HG03175 (cell line): Measurements from ENCODE around the gene FAM168A.

Source experiments
- ATAC-seq: cut with Tn5 transposase; IDR thresholded peaks from one replicate; pipeline ENCODE4 v1.9.1; 2021; ENCODE audit warnings: mild to moderate bottlenecking, moderate library complexity; ENCODE audit not compliant: unreplicated experiment

The FAM168A gene

DNA sequence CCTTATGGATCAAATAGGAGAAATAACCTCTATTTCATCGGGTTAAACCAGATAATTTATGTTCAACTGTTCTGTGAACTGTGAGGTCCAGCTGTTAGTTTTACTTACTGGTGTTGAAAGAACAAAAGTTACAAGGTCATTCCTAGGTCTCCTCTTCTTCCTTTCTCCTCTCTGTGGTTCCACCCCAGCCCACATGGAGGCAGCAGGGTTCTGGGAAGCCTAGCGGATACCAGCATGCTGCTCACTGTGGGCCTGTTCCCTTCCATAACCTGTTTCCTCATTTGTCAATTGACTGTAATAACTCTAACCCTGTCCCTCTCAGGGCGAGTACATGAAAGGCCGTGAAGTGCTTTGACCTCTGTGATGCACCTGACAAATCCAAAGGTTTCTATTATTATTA lies 193.9 kb downstream of the FAM168A start:
- no peak for ATAC-seq

DNA sequence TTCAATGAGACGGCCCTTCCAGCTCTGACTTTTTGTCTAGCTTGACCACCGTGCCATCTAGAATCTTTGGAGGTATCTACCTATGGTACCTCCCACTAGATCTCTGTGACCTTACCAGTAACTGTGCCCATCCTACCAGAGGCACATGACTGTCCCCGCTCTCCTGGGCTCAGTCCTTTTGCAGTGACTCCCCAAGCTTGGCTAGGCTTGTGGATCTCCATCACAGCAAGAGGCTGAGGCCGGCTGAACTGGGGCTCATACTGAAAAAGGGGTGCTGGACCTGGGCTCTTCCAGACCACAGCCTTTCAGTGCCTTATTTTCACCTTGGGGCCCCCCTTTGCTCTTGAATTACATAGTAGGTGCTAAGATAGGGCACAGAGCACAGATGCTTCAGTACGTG lies 194.4 kb downstream of the FAM168A start:
- ATAC-seq: no peak

DNA sequence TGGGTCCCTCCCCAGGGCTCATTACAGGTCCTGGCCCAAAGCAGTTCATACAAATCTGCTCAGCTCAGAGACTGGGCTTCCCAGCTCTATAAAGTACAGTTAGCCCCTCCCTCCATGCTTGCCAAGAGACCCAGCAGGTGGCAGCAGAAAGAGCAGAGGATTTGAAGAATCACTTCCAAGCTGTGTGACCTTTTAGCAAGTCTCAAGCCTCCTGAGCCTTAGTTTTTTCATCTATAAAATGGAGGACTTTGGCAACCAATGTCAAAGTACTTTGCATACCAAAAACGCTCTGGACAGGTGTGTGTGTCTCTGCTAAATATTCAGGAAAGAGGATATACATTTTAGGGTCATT lies 195.1 kb downstream of the FAM168A start:
- no peak for ATAC-seq

DNA sequence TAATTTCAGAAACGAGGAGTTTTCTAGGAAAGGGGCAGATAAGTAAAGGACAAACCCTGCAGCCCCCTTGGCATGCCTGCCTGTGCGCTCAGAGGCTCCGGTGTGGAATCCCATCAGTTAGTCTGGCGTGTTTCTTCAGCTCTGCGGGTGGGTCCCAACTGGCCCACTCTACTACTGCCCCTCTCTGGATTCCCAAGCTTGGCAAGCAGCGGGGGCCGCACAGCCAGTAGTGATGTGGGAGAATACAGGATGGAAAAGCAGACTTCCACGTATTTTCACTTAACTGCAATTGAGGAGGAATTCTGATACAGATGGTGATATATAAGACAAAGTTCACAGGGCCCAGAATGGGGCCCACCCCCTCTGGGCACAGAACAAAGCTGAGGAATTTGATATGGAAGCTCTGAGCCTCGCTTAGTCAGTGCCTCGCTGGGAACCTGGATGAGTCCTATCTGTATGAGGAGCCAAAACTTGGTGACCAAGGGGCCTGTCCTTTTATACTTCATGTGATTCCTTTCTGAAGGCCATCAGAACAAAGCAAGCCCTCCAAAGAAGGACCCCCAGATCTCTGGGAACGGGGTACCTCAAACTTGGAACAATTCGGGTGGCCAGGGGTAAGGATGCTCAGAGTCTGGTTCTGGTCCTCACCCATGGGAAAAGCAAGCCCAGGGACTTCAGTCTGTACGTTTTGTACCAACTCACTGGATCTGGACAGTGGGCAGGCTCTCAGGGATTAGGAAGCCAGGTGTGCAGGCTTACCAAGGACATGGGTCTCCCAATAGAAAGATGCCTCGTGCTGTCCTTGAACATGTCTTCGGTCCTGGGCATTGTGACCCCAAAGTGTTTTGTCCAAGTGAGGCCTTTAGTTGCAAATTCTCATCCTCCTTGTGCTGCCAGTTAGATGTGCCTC lies 195.7 kb downstream of the FAM168A start:
- ATAC-seq: no peak

DNA sequence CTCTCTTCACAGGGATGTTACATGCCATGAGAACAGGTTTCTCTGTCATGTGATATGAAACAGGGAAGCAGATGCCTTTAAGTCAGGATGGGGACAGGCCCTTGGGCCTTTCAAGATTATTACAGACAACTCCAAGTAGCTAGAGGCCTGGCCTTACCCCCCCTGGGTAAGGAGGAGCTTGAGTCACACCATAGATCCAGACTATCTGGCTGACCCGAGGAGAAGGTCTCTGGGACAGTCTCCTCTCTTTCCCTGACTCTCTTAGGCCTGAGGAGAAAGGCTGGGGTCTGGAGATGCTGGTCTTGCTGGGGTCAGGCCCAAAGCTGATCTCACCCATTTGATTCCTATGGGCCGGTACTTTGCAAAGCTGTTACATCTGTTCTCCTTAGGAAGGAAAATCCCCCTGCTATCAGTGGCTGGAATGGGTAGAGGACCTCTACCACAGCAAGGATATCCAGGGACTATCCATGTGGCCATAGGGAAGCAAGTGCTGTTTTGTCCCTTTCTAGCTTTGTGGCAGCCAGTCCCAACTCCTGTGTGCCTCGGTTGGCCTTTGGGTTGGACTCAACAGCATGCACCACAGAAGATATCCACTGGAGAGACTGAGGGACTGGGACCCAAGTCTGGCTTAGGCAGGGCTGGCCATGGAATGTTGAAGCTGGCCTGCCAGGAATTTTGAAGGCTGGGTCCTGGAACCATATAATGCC lies 196.5 kb downstream of the FAM168A start:
- ATAC-seq: no peak

DNA sequence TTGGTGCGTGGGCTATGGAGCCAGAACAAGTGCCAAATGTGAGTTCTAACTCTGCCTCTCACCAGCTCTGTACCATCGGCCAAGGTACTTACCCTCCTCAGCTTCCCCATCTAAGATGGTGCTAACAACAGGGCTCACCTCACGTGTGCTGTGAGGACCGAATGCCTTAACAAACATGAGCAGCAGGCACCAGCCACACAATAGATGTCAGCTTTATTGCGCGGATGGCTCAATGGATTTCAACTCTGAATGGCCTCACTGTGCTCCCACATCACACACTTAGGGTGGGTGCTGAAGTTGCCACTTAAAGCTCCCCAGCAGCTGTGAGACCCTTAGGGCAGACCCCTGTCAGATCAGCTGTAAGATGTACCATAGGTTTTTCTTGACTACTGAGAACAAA lies 197.6 kb downstream of the FAM168A start:
- ATAC-seq: no peak

DNA sequence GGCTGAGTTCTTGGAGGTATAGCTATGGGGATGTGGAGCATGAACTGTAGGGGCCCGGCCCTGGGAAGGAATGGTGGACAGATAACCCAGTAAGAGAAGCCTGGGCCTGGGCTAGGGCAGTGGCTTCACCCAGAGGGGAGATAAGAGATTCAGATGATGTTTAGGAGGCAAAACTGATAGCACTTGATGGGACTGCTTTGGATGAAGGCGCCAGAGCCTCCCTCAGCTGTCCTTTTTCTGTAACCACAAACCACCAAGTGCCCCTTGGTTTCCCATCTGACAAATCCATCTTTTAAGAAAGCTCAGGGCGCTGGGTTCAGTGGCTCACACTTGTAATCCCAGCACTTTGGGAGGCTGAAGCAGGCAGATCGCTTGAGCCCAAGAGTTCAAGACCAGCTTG lies 198.3 kb downstream of the FAM168A start:
- no peak for ATAC-seq

DNA sequence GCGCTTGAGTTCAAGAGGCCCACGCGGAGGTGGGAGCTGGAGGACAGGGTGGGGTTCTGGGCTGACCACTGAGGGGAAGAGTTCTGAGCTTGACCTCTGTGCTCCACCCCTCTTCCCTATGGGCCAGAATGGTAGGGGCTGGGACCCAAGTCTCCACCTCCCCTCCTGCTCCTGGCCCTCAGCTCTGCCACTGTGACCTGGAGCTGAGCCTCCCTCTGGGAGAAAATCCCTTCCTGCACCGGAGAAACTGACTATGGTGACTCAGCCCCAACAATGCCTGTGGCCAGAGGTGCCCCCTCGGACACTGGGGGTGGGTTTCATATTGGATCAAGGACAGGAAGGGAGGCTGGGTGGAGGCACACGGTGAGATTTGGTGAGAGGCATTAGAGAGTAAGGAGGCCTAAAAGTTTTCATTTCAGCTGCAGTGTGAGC lies 198.7 kb downstream of the FAM168A start:
- no peak for ATAC-seq

DNA sequence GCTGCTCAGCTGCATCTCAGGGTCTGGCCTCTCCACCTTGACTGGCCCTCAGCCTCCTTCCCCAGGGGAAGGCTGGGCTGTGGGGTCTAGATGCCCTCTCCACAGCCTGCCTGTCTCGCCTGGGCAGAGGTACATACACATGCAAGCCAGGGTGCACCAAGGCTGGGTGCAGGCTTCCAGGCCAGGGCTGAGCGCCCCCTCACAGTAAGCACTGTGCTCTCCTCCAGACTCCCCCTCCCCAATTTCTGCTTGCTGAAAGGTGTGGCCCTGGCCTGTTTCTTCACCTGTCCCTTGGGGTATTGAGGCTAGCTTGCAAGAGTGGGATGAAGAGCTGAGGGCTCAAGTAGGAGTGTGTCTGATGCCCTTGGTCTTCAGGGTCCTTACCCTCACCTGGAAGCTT lies 199.2 kb downstream of the FAM168A start:
- ATAC-seq: no peak

DNA sequence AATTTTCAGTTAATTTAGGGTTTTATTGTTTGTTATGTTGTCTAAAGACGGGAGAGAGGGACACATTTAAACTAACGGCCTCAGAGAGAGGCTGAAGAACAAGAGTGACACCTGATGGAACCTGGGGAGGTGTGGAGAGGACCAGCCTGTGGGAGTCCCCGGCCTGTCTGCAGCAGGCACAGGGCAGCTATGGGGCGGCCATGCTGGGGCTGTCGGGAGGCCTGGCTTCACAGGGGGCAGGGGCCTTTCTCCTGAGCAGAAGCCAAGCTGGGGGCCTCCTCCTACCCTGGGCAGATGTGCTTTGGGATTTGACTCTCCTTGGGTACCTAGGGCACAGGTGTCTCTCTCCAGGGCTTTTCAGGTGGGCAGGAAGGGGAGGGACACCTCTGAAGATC lies 199.8 kb downstream of the FAM168A start:
- no peak for ATAC-seq

DNA sequence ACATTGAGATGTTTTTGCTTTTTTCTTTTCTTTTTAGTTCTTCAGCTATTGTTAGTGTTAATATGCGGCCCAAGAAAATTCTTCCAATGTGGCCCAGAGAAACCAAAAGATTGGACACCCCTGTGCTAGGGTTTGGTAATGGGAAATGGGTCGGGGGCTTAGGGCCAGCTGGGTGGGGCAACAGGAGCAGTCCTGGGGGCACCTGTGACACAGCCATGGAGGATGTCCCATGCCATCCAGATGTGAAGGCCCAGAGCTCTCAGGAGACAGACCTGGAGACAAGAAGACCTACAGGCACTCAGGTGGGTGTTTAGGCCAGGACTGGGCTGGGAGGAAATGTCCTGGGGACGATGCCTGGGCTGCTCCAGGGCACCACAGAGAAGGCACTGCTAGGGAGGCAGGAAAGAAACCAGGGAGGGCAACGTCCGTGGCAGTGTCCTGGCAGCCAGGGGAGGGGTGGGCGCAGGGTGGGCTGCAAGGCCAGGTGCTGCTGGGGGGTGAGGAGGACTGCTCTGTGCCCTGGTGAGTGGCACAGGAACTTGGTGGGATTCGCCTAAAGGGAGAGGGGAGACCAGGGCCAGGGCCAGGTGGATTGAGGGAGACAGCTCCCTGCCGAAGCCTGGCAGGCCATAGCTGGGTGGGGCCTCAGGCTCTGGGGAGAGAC lies 200.3 kb downstream of the FAM168A start:
- ATAC-seq: no peak

DNA sequence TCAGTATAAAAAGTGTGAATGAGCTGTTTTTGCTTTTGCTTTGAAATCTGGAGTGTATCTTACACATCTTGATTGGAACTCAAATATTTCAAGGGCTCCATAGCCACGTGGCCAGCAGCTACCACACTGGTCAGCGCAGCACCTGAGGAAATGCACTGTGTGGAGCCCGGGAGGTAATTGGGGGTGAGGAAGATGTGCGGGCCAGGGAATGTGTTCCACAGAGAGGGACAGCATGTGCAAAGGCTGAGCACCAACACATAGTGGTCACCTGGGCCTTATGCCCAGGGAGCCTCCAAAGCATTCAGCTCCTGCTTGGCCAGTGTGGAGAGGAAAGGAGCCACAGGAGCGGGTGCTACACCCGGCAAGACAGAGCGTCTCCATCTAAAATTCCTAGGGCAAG lies 200.9 kb downstream of the FAM168A start:
- no peak for ATAC-seq

DNA sequence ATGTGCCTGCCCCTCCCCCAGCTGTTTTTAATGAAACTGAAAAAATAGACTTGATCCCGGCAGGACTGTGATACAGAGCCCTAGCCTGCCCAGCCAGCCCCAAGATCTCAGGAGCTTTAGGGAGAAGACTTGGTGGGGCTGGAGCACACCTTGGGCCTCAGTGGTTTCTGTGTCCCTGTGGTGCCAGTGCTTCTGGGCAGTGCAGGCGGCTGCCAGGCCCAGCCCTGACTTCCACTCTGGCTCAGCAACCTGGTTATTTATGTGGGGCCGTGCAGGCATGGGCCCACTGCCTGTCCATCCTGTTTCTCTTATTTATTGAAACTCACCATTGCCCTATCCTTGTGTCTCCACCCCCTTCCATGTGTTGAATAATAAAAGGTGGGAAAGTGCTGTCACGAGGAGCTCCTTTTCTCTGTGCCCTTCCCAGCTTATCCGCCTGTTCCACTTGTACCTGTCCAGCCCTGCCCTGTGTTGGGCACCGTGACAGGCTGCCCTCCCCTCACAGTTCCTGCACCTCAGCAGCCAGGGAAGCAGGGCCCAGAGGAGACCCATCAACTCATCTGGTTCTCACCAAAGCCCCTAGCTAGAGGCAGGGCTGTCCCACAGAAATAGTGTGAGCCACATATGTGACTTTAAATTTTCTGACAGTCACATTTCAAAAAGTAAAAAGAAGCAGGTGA lies 201.5 kb downstream of the FAM168A start:
- ATAC-seq: no peak

DNA sequence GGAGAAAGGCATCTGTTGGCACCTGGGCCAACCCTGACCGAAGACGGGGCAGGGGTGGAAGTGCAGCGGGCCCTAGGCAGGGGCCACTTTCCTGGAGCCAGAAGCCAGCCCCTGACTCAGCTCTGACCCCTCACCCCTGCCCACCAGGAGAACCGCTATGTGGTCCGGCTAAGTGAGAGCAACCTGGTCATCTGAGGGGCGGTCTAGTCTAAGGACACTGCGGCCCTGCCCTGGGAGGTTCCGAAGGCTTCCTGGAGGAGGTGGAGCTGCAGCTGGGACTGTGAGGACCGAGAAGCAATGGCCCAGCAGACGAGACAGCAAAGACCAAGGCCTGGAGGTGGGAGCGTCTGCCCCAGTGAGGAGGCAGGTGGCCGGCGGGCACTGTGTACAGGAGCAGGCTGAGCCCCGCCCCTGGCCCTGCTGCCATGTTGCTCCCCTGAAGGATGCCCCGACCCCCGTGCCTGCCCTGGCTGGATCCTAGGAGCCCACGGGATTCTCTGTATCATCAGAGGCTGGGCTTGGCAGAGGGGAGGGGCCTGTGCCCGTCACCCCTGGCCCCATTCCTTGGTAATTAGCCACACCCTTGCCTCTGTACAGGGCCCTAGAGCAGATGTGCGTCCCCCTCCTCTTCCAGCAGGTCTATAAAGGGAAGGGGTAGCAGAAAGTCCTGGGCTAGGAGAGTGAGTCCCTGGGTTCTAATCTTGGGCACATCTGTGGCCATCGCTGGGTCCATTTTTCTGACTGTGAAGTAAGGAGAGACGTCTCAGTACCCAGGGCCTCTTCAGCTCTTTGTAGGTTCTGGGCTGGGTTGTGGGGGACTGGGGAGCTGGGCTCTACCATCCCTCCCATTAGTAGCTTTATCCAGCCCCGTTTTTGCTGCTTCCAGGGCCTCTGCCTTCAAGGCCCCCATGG lies 202.4 kb downstream of the FAM168A start:
- ATAC-seq: no peak

DNA sequence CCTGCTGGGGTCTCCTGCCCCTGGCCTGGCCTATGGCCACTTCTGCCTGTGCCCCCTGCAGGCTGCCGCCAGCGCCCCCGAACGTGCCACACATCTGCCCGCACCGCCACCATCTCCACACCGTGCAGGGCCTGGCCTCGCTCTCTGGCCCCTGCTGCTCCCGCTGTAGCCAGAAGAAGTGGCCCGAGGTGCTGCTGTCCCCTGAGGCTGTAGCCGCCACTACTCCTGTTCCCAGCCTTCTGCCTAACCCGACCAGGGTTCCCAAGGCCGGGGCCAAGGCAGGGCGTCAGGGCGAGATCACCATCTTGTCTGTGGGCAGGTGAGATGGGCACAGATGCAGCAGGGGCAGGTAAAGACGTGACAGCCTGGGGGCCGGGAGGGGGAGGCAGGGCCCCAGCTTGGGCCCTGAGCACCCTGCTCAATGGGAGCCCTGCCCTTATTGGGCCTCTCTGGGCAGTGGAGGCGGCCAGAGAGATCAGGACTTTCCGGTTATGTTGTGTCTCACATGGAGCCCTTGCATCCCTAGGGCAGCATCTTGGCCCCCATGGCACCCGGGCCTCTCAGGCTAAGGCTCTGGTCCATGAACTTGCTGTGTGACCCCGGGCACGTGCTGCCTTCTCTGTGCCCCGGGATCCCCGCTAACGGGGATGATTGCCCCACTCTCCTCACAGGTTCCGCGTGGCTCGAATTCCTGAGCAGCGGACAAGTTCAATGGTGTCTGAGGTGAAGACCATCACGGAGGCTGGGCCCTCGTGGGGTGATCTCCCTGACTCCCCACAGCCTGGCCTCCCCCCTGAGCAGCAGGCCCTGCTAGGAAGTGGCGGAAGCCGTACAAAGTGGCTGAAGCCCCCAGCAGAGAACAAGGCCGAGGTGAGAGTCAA lies 203.3 kb downstream of the FAM168A start:
- ATAC-seq: no peak

DNA sequence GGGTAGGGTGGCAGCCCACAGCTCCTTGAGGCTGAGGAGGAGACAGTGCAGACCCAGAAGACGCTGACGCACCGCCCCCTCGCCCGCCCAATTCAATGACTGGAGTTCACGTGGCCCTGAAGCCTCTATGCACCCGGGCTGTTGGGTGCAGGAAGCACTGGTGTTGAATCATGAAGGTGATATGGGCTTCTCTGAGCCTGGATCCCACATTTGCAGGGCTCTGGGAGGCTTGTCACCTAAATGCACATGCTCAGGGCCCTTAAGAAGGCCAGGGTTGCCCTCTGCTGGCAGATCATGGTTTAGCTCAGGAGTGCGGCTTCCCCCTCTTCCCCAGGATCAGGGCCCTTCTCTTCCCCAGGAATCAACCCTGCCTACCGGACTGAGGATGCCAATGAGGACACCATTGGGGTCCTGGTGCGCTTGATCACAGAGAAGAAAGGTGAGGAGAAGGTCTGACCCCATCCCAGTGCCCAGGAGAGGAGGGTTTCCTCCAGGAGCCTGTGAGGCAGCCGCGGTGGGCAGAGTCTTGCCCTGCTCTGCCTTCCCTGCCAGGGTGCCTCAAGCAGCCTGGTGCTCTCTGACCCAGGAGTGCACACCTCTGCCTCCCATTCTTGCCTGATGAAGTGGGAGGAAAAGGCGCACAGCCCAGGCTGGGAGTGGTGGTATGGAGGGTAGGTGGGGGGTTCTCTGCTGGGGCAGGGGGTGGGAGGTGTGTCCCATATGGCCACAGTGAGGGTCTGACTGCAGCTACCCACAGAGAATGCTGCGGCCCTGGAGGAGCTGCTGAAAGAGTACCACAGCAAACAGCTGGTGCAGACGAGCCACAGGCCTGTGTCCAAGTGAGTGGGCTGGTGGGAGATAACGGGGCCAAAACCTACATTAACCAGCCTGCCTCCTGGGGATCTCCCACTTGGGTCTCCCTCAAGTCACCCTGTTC lies 204.2 kb downstream of the FAM168A start:
- no peak for ATAC-seq

DNA sequence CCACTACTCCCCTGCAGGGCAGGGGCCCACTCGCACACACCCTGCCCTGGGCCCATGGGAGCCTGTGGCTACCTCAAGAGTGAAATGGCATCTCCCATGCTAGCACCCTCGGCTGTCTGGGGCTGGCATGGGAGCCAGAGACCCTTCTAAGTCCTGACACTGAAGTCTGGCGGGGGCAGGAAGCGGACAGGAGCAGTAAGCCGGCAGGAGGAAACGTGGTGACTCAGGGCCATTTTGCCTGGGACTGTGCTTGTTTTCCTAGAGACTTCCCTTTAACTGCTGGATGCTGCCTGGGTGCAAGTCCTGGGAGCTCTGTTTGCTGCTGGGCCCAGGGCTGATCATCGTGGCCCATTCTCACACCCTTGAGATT lies 204.9 kb downstream of the FAM168A start:
- no peak for ATAC-seq
